ENCODE data around the gene GCHFR.
A peak's percentile ranks its signal among the peaks of the same experiment; 100 is the strongest.

Gene GCHFR

DNA sequence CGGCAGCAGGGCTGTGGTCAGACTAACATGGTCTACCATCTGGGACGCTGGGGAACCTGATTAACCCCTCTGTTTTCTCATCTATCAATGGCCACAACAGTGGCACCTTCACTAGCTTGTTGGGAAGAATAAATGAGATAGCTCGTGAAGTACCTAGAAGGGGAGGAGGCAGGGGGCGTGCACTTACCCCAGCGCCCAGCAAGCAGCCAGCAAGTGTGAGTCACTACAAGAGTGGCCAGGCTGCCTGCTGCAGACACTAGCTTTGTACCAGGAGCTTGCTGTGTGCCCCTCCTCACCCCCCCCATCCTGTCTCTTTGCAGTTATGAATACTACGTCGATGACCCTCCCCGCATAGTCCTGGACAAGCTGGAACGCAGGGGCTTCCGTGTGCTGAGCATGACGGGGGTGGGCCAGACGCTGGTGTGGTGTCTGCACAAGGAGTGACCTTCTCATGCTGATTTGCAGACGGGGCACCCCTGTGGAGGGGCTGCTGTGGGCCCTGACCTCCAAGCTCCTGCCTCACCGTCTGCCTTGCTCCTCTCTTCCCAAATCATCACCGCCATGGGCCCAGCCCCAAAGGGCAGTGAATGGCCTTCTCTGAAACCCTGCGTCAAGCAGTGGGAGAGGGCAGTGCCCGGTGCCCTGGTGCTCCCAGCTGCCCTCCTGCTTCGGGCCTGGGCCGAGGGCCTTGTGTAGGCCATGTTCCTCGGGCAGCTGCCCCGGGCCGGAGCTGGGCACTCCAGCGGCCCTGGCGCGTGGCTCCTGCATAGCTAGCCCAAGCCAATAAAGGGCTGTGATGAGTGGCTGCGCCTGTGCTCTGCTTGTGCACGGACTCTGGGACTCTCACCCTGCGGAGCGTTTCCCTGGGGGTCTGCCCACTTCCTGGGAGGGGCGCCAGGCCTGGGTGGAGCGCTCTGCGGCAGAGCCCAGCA, 3.3 kb downstream of the GCHFR start:
- H3K4me1 ChIP-seq (ENCODE audit: control insufficient read depth in 1 of 2, insufficient read depth in 2 of 2, low read length in 2 of 2), result peaks cover 67 to 73% of the 10 kb centered on the region in 2 donors
- H3K27ac ChIP-seq (ENCODE audit: low read depth, low read length), result no peak overlapping the region
- H3K4me3 ChIP-seq (ENCODE audit: low read depth in 1 of 2, low read length in 2 of 2), result no peak overlapping the region
- no peaks in the 10 kb centered on the region for H3K27me3 ChIP-seq (ENCODE audit: control insufficient read depth in 1 of 2, insufficient read depth in 2 of 2, low read length in 2 of 2)
- H3K36me3 ChIP-seq (ENCODE audit: control insufficient read depth in 1 of 2, insufficient read depth in 2 of 2, low read length in 2 of 2), result peaks cover 0 to 24% of the 10 kb centered on the region in 2 donors
- no peaks in the 10 kb centered on the region for H3K9me3 ChIP-seq (ENCODE audit: control insufficient read depth in 1 of 2, low read length in 2 of 2)
- peak overlapping the region in 1 of 2 donors; percentile 3 for H3K9ac ChIP-seq (ENCODE audit: low read depth in 1 of 2, low read length in 2 of 2)

DNA sequence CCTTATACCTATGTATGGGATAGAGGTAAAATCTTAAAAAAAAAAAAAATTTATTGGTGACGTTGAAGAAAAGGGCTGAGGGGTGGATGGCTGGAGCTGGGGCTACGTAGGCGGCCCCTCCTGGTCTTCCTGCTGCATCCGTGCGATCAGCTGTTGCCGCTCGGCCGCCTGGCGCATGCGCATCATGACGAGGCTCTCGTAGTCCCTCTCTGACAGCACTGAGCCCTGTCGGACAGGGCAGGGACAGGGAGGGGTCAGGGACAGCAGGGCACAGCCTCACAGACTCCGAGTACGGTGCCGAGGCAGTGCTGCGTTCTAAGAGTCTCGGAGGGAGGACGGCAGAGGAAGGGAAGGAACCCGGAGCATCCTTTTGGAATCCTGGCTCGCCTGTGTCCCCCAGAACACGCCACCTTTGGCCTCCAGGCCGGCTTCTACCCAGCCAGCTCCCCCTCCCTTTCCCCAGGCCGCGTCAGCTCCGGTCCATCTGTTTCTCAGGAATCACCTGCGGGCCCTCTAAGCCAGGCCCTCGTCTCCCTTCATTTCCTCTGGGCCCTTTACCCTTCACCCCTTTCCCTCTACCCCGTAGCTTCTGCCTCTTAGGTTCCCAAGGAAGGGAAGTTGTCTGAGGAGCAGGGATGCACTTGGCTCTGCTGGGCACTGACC, 4.1 kb downstream of the GCHFR start:
- Histone ChIP-seq H3K4me1 (ENCODE audit: control insufficient read depth in 1 of 2, insufficient read depth in 2 of 2, low read length in 2 of 2) (peaks cover 66 to 68% of the 10 kb centered on the region in 2 donors), H3K27me3 (ENCODE audit: control insufficient read depth in 1 of 2, insufficient read depth in 2 of 2, low read length in 2 of 2) (no peaks in the 10 kb centered on the region), H3K9me3 (ENCODE audit: control insufficient read depth in 1 of 2, low read length in 2 of 2) (no peaks in the 10 kb centered on the region), H3K36me3 (ENCODE audit: control insufficient read depth in 1 of 2, insufficient read depth in 2 of 2, low read length in 2 of 2) (peaks cover 0 to 26% of the 10 kb centered on the region in 2 donors), H3K9ac (ENCODE audit: low read depth in 1 of 2, low read length in 2 of 2) (peak overlapping the region in 1 of 2 donors; percentile 60), H3K4me3 (ENCODE audit: low read depth in 1 of 2, low read length in 2 of 2) (no peak overlapping the region), H3K27ac (ENCODE audit: low read depth, low read length) (no peak overlapping the region)

GRCh38 chr15:40768521-40769273, 4.8 kb downstream of the GCHFR start:
- Histone ChIP-seq H3K9me3 (ENCODE audit: control insufficient read depth in 1 of 2, low read length in 2 of 2) (no peaks in the 10 kb centered on the region), H3K36me3 (ENCODE audit: control insufficient read depth in 1 of 2, insufficient read depth in 2 of 2, low read length in 2 of 2) (peaks cover 6 to 28% of the 10 kb centered on the region in 2 donors), H3K27me3 (ENCODE audit: control insufficient read depth in 1 of 2, insufficient read depth in 2 of 2, low read length in 2 of 2) (no peaks in the 10 kb centered on the region), H3K9ac (ENCODE audit: low read depth in 1 of 2, low read length in 2 of 2) (peak overlapping the region; percentile 51 to 60), H3K27ac (ENCODE audit: low read depth, low read length) (peak overlapping the region; percentile 70), H3K4me1 (ENCODE audit: control insufficient read depth in 1 of 2, insufficient read depth in 2 of 2, low read length in 2 of 2) (peaks cover 61 to 62% of the 10 kb centered on the region in 2 donors), H3K4me3 (ENCODE audit: low read depth in 1 of 2, low read length in 2 of 2) (peak overlapping the region; percentile 28 to 53)

GRCh38 chr15:40769274-40770146, 5.6 kb downstream of the GCHFR start, which contains the start of gene C15orf62:
C15orf62 (plus strand) TSS chr15:40769980; CDS start chr15:40770496, 516 bp downstream.
- Histone ChIP-seq H3K9me3 (ENCODE audit: control insufficient read depth in 1 of 2, low read length in 2 of 2) (no peaks in the 10 kb centered on the region), H3K4me3 (ENCODE audit: low read depth in 1 of 2, low read length in 2 of 2) (peak within 1 kb of the TSS; percentile 28 to 53), H3K27me3 (ENCODE audit: control insufficient read depth in 1 of 2, insufficient read depth in 2 of 2, low read length in 2 of 2) (no peaks in the 10 kb centered on the region), H3K27ac (ENCODE audit: low read depth, low read length) (peak within 1 kb of the TSS; percentile 73), H3K9ac (ENCODE audit: low read depth in 1 of 2, low read length in 2 of 2) (peak within 1 kb of the TSS; percentile 51 to 60), H3K4me1 (ENCODE audit: control insufficient read depth in 1 of 2, insufficient read depth in 2 of 2, low read length in 2 of 2) (peaks cover 54 to 60% of the 10 kb centered on the region in 2 donors), H3K36me3 (ENCODE audit: control insufficient read depth in 1 of 2, insufficient read depth in 2 of 2, low read length in 2 of 2) (peaks cover 12 to 36% of the 10 kb centered on the region in 2 donors)

- no peaks in the 10 kb centered on the region for H3K9me3 ChIP-seq (ENCODE audit: control insufficient read depth in 1 of 2, low read length in 2 of 2)
- peak overlapping the region; percentile 73 for H3K27ac ChIP-seq (ENCODE audit: low read depth, low read length)
- H3K9ac ChIP-seq (ENCODE audit: low read depth in 1 of 2, low read length in 2 of 2), result peak overlapping the region; percentile 51 to 60
- peaks cover 19 to 43% of the 10 kb centered on the region in 2 donors for H3K36me3 ChIP-seq (ENCODE audit: control insufficient read depth in 1 of 2, insufficient read depth in 2 of 2, low read length in 2 of 2)
- peak overlapping the region; percentile 28 to 43 for H3K4me3 ChIP-seq (ENCODE audit: low read depth in 1 of 2, low read length in 2 of 2)
- H3K4me1 ChIP-seq (ENCODE audit: control insufficient read depth in 1 of 2, insufficient read depth in 2 of 2, low read length in 2 of 2), result peaks cover 47 to 53% of the 10 kb centered on the region in 2 donors
- no peaks in the 10 kb centered on the region for H3K27me3 ChIP-seq (ENCODE audit: control insufficient read depth in 1 of 2, insufficient read depth in 2 of 2, low read length in 2 of 2)
Measured at GRCh38 chr15:40770147-40770721, 6.4 kb downstream of the GCHFR start.

- peaks cover 41 to 42% of the 10 kb centered on the region in 2 donors for H3K4me1 ChIP-seq (ENCODE audit: control insufficient read depth in 1 of 2, insufficient read depth in 2 of 2, low read length in 2 of 2)
Measured at GRCh38 chr15:40771242-40771641, 7.4 kb downstream of the GCHFR start.

GRCh38 chr15:40772014-40772413, 8.1 kb downstream of the GCHFR start:
- Histone ChIP-seq H3K27me3 (ENCODE audit: control insufficient read depth in 1 of 2, insufficient read depth in 2 of 2, low read length in 2 of 2) (no peaks in the 10 kb centered on the region), H3K9ac (ENCODE audit: low read depth in 1 of 2, low read length in 2 of 2) (no peak overlapping the region), H3K36me3 (ENCODE audit: control insufficient read depth in 1 of 2, insufficient read depth in 2 of 2, low read length in 2 of 2) (peaks cover 34 to 55% of the 10 kb centered on the region in 2 donors), H3K4me3 (ENCODE audit: low read depth in 1 of 2, low read length in 2 of 2) (no peak overlapping the region), H3K4me1 (ENCODE audit: control insufficient read depth in 1 of 2, insufficient read depth in 2 of 2, low read length in 2 of 2) (peaks cover 36 to 39% of the 10 kb centered on the region in 2 donors), H3K9me3 (ENCODE audit: control insufficient read depth in 1 of 2, low read length in 2 of 2) (no peaks in the 10 kb centered on the region), H3K27ac (ENCODE audit: low read depth, low read length) (no peak overlapping the region)

More at GRCh38 chr15:40771242-40771641, 7.4 kb downstream of the GCHFR start:
- peaks cover 27 to 53% of the 10 kb centered on the region in 2 donors for H3K36me3 ChIP-seq (ENCODE audit: control insufficient read depth in 1 of 2, insufficient read depth in 2 of 2, low read length in 2 of 2)
- no peak overlapping the region for H3K4me3 ChIP-seq (ENCODE audit: low read depth in 1 of 2, low read length in 2 of 2)
- H3K27ac ChIP-seq (ENCODE audit: low read depth, low read length), result no peak overlapping the region
- no peak overlapping the region for H3K9ac ChIP-seq (ENCODE audit: low read depth in 1 of 2, low read length in 2 of 2)
- H3K9me3 ChIP-seq (ENCODE audit: control insufficient read depth in 1 of 2, low read length in 2 of 2), result no peaks in the 10 kb centered on the region
- no peaks in the 10 kb centered on the region for H3K27me3 ChIP-seq (ENCODE audit: control insufficient read depth in 1 of 2, insufficient read depth in 2 of 2, low read length in 2 of 2)

DNA sequence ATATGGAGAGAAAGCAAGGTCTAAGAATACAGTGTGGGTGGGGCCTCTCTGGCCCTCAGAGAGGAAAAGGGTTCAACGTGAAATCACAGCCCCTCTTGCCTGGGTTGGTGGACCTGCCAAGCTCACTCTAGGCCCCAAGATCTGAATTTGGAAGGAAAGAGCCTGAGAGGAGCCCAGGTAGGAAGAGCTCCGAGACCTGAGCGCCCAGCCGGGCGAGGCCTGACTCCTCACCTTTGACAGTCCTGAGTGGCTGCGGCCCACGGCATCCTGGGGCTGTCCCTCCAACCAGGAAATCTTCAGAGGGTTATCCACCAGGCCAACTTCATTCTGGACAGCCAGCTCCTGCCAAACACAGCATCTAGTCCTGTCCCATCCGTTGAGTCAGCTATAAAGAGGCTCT, 9.6 kb downstream of the GCHFR start:
- peaks cover 25 to 26% of the 10 kb centered on the region in 2 donors for H3K4me1 ChIP-seq (ENCODE audit: control insufficient read depth in 1 of 2, insufficient read depth in 2 of 2, low read length in 2 of 2)
- no peak overlapping the region for H3K4me3 ChIP-seq (ENCODE audit: low read depth in 1 of 2, low read length in 2 of 2)
- no peaks in the 10 kb centered on the region for H3K27me3 ChIP-seq (ENCODE audit: control insufficient read depth in 1 of 2, insufficient read depth in 2 of 2, low read length in 2 of 2)
- no peaks in the 10 kb centered on the region for H3K9me3 ChIP-seq (ENCODE audit: control insufficient read depth in 1 of 2, low read length in 2 of 2)
- peaks cover 36 to 47% of the 10 kb centered on the region in 2 donors for H3K36me3 ChIP-seq (ENCODE audit: control insufficient read depth in 1 of 2, insufficient read depth in 2 of 2, low read length in 2 of 2)
- no peak overlapping the region for H3K27ac ChIP-seq (ENCODE audit: low read depth, low read length)
- H3K9ac ChIP-seq (ENCODE audit: low read depth in 1 of 2, low read length in 2 of 2), result no peak overlapping the region

DNA sequence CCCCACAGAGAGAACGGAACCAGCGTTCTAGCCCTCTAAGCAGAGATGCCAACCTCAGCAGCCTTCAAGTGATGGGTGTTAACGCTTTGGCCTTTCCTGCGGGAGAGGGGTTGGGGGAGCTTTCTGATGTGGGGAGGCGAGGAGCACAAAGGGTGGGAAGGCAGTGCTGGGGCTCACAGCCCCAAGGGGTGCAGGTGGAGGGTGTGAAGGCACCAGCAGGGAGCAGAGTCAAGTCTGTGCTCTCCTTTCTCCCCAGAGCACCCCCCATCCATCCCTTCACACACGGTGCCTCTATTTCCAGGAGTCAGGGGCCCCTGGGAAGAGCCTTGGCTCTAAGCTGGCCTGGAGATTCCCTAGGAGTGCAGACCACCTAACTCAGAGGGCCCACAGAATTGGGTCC, 10.0 kb downstream of the GCHFR start:
- Histone ChIP-seq H3K27ac (ENCODE audit: low read depth, low read length) (no peak overlapping the region), H3K27me3 (ENCODE audit: control insufficient read depth in 1 of 2, insufficient read depth in 2 of 2, low read length in 2 of 2) (no peaks in the 10 kb centered on the region), H3K36me3 (ENCODE audit: control insufficient read depth in 1 of 2, insufficient read depth in 2 of 2, low read length in 2 of 2) (peaks cover 40 to 51% of the 10 kb centered on the region in 2 donors), H3K9ac (ENCODE audit: low read depth in 1 of 2, low read length in 2 of 2) (no peak overlapping the region), H3K9me3 (ENCODE audit: control insufficient read depth in 1 of 2, low read length in 2 of 2) (no peaks in the 10 kb centered on the region), H3K4me1 (ENCODE audit: control insufficient read depth in 1 of 2, insufficient read depth in 2 of 2, low read length in 2 of 2) (peaks cover 21 to 22% of the 10 kb centered on the region in 2 donors), H3K4me3 (ENCODE audit: low read depth in 1 of 2, low read length in 2 of 2) (no peak overlapping the region)

Measured in duodenal mucosa (tissue), 2 donors.